HepG2 (cell line): ENCODE measurements around the gene TUBB4B. TPM values are rescaled to one million over a fixed set of nuclear protein-coding genes. Genes with fewer than 3 reads are reported as not detected.

Experiments used
- CAMTA2 ChIP-seq: sonication (generic); formaldehyde crosslinking; IDR thresholded peaks from 2 replicates; pipeline ENCODE4 v1.4.0; 2020; ENCODE audit warnings: mild to moderate bottlenecking, missing genetic modification reagents, borderline replicate concordance
- HIC2 ChIP-seq: sonication (generic); formaldehyde crosslinking; IDR thresholded peaks from 2 replicates; pipeline ENCODE4 v1.9.0; 2022; ENCODE audit warnings: low read depth, missing genetic modification reagents
- MED8 ChIP-seq: sonication (generic); formaldehyde crosslinking; IDR thresholded peaks from 2 replicates; pipeline ENCODE4 v1.8.1; 2023; ENCODE audit warnings: mild to moderate bottlenecking, missing genetic modification reagents; ENCODE audit not compliant: insufficient replicate concordance
- MXD1 ChIP-seq: sonication (generic); formaldehyde crosslinking; IDR thresholded peaks from 2 replicates; pipeline ENCODE4 v1.4.0; 2020; ENCODE audit warnings: mild to moderate bottlenecking, missing genetic modification reagents
- TARDBP ChIP-seq: sonication (generic); formaldehyde crosslinking; IDR thresholded peaks from 2 replicates; pipeline ENCODE4 v1.8.0; 2022; ENCODE audit warnings: mild to moderate bottlenecking, missing genetic modification reagents
- TBX2 ChIP-seq: sonication (generic); formaldehyde crosslinking; IDR thresholded peaks from 2 replicates; pipeline ENCODE4 v1.5.0; 2020; ENCODE audit warnings: missing genetic modification reagents, mild to moderate bottlenecking, borderline replicate concordance
- TFE3 ChIP-seq: IDR thresholded peaks from 2 replicates; pipeline ENCODE4 v1.6.1; 2016
- ZNF574 ChIP-seq: sonication (generic); formaldehyde crosslinking; IDR thresholded peaks from 2 replicates; pipeline ENCODE4 v1.4.0; 2020; ENCODE audit warnings: missing genetic modification reagents
- ZNF660 ChIP-seq: sonication (generic); formaldehyde crosslinking; IDR thresholded peaks from 2 replicates; pipeline ENCODE4 v1.5.1; 2020; ENCODE audit warnings: mild to moderate bottlenecking, low read depth, missing genetic modification reagents, borderline replicate concordance
- ZNF672 ChIP-seq: sonication (generic); formaldehyde crosslinking; IDR thresholded peaks from 2 replicates; pipeline ENCODE4 v1.8.1; 2022; ENCODE audit warnings: missing genetic modification reagents
- ZNF772 ChIP-seq: sonication (generic); formaldehyde crosslinking; IDR thresholded peaks from 2 replicates; pipeline ENCODE4 v1.5.0; 2020; ENCODE audit warnings: mild to moderate bottlenecking, missing genetic modification reagents
- polyA plus RNA-seq, 8 experiments: library from polyadenylated mRNA; depleted of rRNA in 3 of 8; stranded (reverse) in 7 of 8; unstranded in 1 of 8; fragments of >200 nt; fragmentation: Illumina TruSeq in 4 of 8; extraction: Trizol in 4 of 8; gene quantifications; 2 replicates each; pipeline versions ENCODE4 v1.2.1 to v1.2.3, GENCODE V29; 2011 to 2016; ENCODE audit warnings: low read depth in 4 of 8, missing spikeins in 1 of 8, mixed read lengths in 1 of 8; ENCODE audit not compliant: insufficient read depth in 1 of 8
- total RNA-seq, 5 experiments: library from RNA; depleted of rRNA; stranded (reverse); fragments of >200 nt; fragmentation: Illumina TruSeq; extraction: Trizol; gene quantifications; 2 replicates each; pipeline ENCODE4 v1.2.3, GENCODE V29; 2016; ENCODE audit warnings: low read depth in 1 of 5
- TF ChIP-seq, protein P1 (sequence below): sonication (generic); formaldehyde crosslinking; IDR thresholded peaks from 2 replicates; pipeline ENCODE4 v1.5.0; 2020; ENCODE audit warnings: mild to moderate bottlenecking, missing genetic modification reagents, borderline replicate concordance

The TUBB4B gene
- total and polyA plus RNA-seq, 2 of the 13 experiments (the other 11 are each of a cell fraction or from before 2014, with no cell fraction given), result 182 to 412 TPM

- TF ChIP-seq ZNF574 (0 out of 2 replicates have a peak, but pooled peaks have one; percentile 3), ZNF672 (CRISPR knock-in tag) (0 out of 2 replicates have a peak, but pooled peaks have one; percentile 43), ZNF772 (CRISPR knock-in tag) (peak; percentile 48; the same call in 1 of the 2 replicates), TARDBP (no peak), TBX2 (peak; percentile 64), CAMTA2 (0 out of 2 replicates have a peak, but pooled peaks have one; percentile 52), MED8 (CRISPR knock-in tag) (peak; percentile 52), HIC2 (CRISPR knock-in tag) (no peak), ZNF660 (CRISPR knock-in tag) (no peak), TFE3 (CRISPR knock-in tag) (no peak), MXD1 (CRISPR knock-in tag) (peak; percentile 21; the same call in 1 of the 2 replicates)
- TF ChIP-seq, protein P1, sequence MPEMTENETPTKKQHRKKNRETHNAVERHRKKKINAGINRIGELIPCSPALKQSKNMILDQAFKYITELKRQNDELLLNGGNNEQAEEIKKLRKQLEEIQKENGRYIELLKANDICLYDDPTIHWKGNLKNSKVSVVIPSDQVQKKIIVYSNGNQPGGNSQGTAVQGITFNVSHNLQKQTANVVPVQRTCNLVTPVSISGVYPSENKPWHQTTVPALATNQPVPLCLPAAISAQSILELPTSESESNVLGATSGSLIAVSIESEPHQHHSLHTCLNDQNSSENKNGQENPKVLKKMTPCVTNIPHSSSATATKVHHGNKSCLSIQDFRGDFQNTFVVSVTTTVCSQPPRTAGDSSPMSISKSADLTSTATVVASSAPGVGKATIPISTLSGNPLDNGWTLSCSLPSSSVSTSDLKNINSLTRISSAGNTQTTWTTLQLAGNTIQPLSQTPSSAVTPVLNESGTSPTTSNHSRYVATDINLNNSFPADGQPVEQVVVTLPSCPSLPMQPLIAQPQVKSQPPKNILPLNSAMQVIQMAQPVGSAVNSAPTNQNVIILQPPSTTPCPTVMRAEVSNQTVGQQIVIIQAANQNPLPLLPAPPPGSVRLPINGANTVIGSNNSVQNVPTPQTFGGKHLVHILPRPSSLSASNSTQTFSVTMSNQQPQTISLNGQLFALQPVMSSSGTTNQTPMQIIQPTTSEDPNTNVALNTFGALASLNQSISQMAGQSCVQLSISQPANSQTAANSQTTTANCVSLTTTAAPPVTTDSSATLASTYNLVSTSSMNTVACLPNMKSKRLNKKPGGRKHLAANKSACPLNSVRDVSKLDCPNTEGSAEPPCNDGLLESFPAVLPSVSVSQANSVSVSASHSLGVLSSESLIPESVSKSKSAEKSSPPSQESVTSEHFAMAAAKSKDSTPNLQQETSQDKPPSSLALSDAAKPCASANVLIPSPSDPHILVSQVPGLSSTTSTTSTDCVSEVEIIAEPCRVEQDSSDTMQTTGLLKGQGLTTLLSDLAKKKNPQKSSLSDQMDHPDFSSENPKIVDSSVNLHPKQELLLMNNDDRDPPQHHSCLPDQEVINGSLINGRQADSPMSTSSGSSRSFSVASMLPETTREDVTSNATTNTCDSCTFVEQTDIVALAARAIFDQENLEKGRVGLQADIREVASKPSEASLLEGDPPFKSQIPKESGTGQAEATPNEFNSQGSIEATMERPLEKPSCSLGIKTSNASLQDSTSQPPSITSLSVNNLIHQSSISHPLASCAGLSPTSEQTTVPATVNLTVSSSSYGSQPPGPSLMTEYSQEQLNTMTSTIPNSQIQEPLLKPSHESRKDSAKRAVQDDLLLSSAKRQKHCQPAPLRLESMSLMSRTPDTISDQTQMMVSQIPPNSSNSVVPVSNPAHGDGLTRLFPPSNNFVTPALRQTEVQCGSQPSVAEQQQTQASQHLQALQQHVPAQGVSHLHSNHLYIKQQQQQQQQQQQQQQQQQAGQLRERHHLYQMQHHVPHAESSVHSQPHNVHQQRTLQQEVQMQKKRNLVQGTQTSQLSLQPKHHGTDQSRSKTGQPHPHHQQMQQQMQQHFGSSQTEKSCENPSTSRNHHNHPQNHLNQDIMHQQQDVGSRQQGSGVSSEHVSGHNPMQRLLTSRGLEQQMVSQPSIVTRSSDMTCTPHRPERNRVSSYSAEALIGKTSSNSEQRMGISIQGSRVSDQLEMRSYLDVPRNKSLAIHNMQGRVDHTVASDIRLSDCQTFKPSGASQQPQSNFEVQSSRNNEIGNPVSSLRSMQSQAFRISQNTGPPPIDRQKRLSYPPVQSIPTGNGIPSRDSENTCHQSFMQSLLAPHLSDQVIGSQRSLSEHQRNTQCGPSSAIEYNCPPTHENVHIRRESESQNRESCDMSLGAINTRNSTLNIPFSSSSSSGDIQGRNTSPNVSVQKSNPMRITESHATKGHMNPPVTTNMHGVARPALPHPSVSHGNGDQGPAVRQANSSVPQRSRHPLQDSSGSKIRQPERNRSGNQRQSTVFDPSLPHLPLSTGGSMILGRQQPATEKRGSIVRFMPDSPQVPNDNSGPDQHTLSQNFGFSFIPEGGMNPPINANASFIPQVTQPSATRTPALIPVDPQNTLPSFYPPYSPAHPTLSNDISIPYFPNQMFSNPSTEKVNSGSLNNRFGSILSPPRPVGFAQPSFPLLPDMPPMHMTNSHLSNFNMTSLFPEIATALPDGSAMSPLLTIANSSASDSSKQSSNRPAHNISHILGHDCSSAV (CRISPR knock-in tag), result no peak
These were observed 18.7 kb upstream of the TUBB4B start, which contains the start of gene RNF208 (continued) for GRCh38 chr9:137222190-137223077.
